ENCODE measurements around the gene B2M. TPM values are rescaled to one million over a fixed set of nuclear protein-coding genes. Genes with fewer than 3 reads are reported as not detected.
A peak's percentile ranks its signal among the peaks of the same experiment; 100 is the strongest.

The B2M gene
- total RNA-seq, 1 experiment from 2014 or later, result 605 TPM

- intact Hi-C loops (cut with micrococcal nuclease), result loop anchor here (1.0 kb wide), 1 partner anchor 15 kb away; no protein-coding TSS in a partner anchor
- CTCF ChIA-PET, result interaction anchor here (0.5 to 3.8 kb wide), 11 partner anchors 9 to 702 kb away, joined by 3 to 37 read pairs (median 4); partner anchors contain the start of genes PATL2 and SPG11
- POLR2A ChIA-PET, result interaction anchor here (0.6 to 7.8 kb wide), 36 partner anchors 9 to 859 kb away, joined by 3 to 340 read pairs (median 3); partner anchors contain the start of genes B2M, BLOC1S6, EIF3J and PATL2
- BruUV-seq (replicated peaks), result no TSS peak
- H3K27ac Mint-ChIP-seq (ENCODE audit: low read depth, unreplicated experiment), result peak overlapping the region; percentile 89
- peaks cover 13% of the 10 kb centered on the region for H3K36me3 Mint-ChIP-seq (ENCODE audit: insufficient read depth, unreplicated experiment)
- H3K9me3 Mint-ChIP-seq (ENCODE audit: unreplicated experiment), result no peaks in the 10 kb centered on the region
- TF ChIP-seq CTCF (IDR thresholded peaks at IDR 0.05; ENCODE audit: unreplicated experiment), result no peak
- peak overlapping the region; percentile 94 for H3K4me3 Mint-ChIP-seq (ENCODE audit: unreplicated experiment)
- DNase-seq (ENCODE audit: unreplicated experiment), result peak; percentile 98
- H3K27me3 Mint-ChIP-seq (ENCODE audit: insufficient read depth, unreplicated experiment), result no peaks in the 10 kb centered on the region
- H3K4me1 Mint-ChIP-seq (ENCODE audit: insufficient read depth, unreplicated experiment), result peaks cover 20% of the 10 kb centered on the region
Observed at GRCh38 chr15:44728576-44729407, 17.5 kb downstream of the B2M start.

GRCh38 chr15:44729408-44730127 lies 18.3 kb downstream of the B2M start:
- H3K4me1 Mint-ChIP-seq (ENCODE audit: insufficient read depth, unreplicated experiment), result peaks cover 20% of the 10 kb centered on the region
- peak overlapping the region; percentile 89 for H3K27ac Mint-ChIP-seq (ENCODE audit: low read depth, unreplicated experiment)
- ChIA-PET CTCF (interaction anchor here (0.6 to 3.8 kb wide), 8 partner anchors 8 to 184 kb away, joined by 3 to 37 read pairs (median 4); partner anchors contain the start of gene SPG11), POLR2A (interaction anchor here (0.6 to 7.8 kb wide), 24 partner anchors 8 to 858 kb away, joined by 3 to 340 read pairs (median 4); partner anchors contain the start of genes B2M, BLOC1S6, EIF3J and PATL2)
- no peak for TF ChIP-seq CTCF (IDR thresholded peaks at IDR 0.05; ENCODE audit: unreplicated experiment)
- peak; percentile 32 for DNase-seq (ENCODE audit: unreplicated experiment)
- no peaks in the 10 kb centered on the region for H3K27me3 Mint-ChIP-seq (ENCODE audit: insufficient read depth, unreplicated experiment)
- H3K4me3 Mint-ChIP-seq (ENCODE audit: unreplicated experiment), result peak overlapping the region; percentile 94
- peaks cover 13% of the 10 kb centered on the region for H3K36me3 Mint-ChIP-seq (ENCODE audit: insufficient read depth, unreplicated experiment)
- H3K9me3 Mint-ChIP-seq (ENCODE audit: unreplicated experiment), result no peaks in the 10 kb centered on the region
- no TSS peak for BruUV-seq (replicated peaks)
- intact Hi-C loops (cut with micrococcal nuclease), result loop anchor here (1.0 kb wide), 1 partner anchor 16 kb away; no protein-coding TSS in a partner anchor

- Mint-ChIP-seq H3K27ac (ENCODE audit: low read depth, unreplicated experiment) (peak overlapping the region; percentile 74), H3K9me3 (ENCODE audit: unreplicated experiment) (no peaks in the 10 kb centered on the region), H3K27me3 (ENCODE audit: insufficient read depth, unreplicated experiment) (no peaks in the 10 kb centered on the region), H3K4me3 (ENCODE audit: unreplicated experiment) (no peak overlapping the region), H3K36me3 (ENCODE audit: insufficient read depth, unreplicated experiment) (peaks cover 13% of the 10 kb centered on the region), H3K4me1 (ENCODE audit: insufficient read depth, unreplicated experiment) (peaks cover 8% of the 10 kb centered on the region)
- no TSS peak for BruUV-seq (replicated peaks)
- ChIA-PET POLR2A (interaction anchor here (0.5 to 5.0 kb wide), 5 partner anchors 13 to 74 kb away, joined by 3 to 63 read pairs (median 4); partner anchors contain the start of genes B2M, PATL2 and SPG11), CTCF (interaction anchor here (0.5 to 5.6 kb wide), 7 partner anchors 19 to 648 kb away, joined by 3 to 83 read pairs (median 3); partner anchors contain the start of gene SPG11)
- intact Hi-C loops (cut with micrococcal nuclease), result loop anchor here (5.0 kb wide), 1 partner anchor 143 kb away; no protein-coding TSS in a partner anchor
- TF ChIP-seq CTCF (IDR thresholded peaks at IDR 0.05; ENCODE audit: unreplicated experiment), result no peak
- no peak for DNase-seq (ENCODE audit: unreplicated experiment)
Observed at GRCh38 chr15:44734839-44735481, 23.6 kb downstream of the B2M start.

Measured in MCF 10A (cell line).